ENCODE results near the gene SP2. TPM values are rescaled to one million over a fixed set of nuclear protein-coding genes. Genes with fewer than 3 reads are reported as not detected.

SP2 gene
- 17.9 TPM for polyA plus RNA-seq
- long read RNA-seq, donor 1, partial matches to known transcripts, result 0 of 3 reads
- long read RNA-seq, donor 1, other reads (novel, unspliced or antisense), result 0 of 3 reads
- long read RNA-seq, donor 2, partial matches to known transcripts, result 0 of 2 reads
- long read RNA-seq, donor 2, other reads (novel, unspliced or antisense), result 0 of 2 reads
- long read RNA-seq, donor 3, result 0 reads
- long read RNA-seq, donor 4, result 0 reads
- long read RNA-seq, donor 5, partial matches to known transcripts, result 0 of 2 reads
- long read RNA-seq, donor 5, other reads (novel, unspliced or antisense), result 0 of 2 reads
- long read RNA-seq, donor 6, partial matches to known transcripts, result 26 of 27 reads
- long read RNA-seq, donor 6, other reads (novel, unspliced or antisense), result 0 of 27 reads
- long read RNA-seq, donor 7, result 0 reads
- long read RNA-seq, donor 8, partial matches to known transcripts, result 8 of 11 reads
- long read RNA-seq, donor 8, other reads (novel, unspliced or antisense), result 0 of 11 reads
- long read RNA-seq, donor 9, partial matches to known transcripts, result 0 of 1 reads
- long read RNA-seq, donor 9, other reads (novel, unspliced or antisense), result 0 of 1 reads
- long read RNA-seq, donor 10, partial matches to known transcripts, result 0 of 1 reads
- long read RNA-seq, donor 10, other reads (novel, unspliced or antisense), result 0 of 1 reads
- long read RNA-seq, donor 11, partial matches to known transcripts, result 7 of 10 reads
- long read RNA-seq, donor 11, other reads (novel, unspliced or antisense), result 0 of 10 reads

DNA sequence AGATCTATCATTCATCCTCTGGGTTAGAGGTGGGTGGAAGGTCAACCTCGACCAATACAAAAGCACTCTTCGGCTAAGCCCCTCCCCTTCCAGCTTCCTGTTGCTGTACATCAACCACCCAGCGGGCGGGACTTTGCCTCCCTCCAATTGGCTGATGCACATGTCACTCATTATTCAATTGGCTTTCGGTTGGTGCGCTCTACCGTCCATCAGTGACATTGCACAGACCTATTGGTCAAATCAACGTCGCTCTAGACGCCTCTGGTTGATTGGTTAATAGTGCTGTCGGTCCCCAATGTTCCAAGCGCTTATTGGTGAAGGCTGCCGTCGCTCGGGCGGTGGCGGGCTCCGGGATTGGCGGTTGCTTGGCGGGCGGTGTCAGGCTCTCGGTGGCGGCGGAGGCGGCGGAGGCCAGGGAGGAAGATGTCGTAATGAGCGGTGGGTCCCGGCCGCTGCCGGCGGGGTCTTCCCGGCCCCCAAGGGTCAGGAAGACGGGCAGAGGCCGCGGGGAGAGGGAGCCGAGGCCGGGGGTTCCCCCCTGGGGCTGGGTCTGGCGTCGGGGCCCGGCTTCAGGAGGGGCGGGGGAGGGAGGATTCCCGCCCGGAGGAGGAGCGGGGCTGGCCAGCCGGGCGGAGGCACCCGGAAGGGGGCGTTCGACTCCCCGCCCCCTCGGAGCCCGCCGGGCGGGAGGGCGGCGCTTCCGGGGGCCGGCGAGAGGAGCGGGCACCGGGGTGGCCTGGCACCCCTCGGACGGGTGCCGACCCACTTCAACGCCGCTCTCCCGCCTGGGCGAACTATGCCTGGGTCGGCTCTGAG lies at the start of gene SP2:
SP2 (plus strand) TSS at position 381 of the 816 bp plus-strand sequence; CDS start at position 432, 51 bp downstream.
- peaks cover 3% of the 10 kb centered on the region for H3K4me1 ChIP-seq (ENCODE audit: control insufficient read depth, insufficient read depth, low read length)
- H3K36me3 ChIP-seq (ENCODE audit: control insufficient read depth, insufficient read depth, low read length), result peaks cover 12% of the 10 kb centered on the region
- peak within 1 kb of the TSS; percentile 96 for H3K4me3 ChIP-seq (ENCODE audit: low read length)
- H3K27me3 ChIP-seq (ENCODE audit: control insufficient read depth, insufficient read depth, low read length), result no peaks in the 10 kb centered on the region
- DNase-seq, result peak; percentile 100
- H3K9me3 ChIP-seq (ENCODE audit: control insufficient read depth, low read depth, low read length), result no peaks in the 10 kb centered on the region
- H3K27ac ChIP-seq (ENCODE audit: low read length), result peak within 1 kb of the TSS; percentile 93
- no CpG with 5 or more reads among the region's 70 CpGs for WGBS (ENCODE audit: insufficient coverage, low lambda C conversion rate)

- peaks cover 54% of the 10 kb centered on the region for H3K27me3 ChIP-seq (ENCODE audit: control insufficient read depth, insufficient read depth, low read length)
Measured at GRCh38 chr17:47846716-47847340, 49.2 kb upstream of the SP2 start.

DNA sequence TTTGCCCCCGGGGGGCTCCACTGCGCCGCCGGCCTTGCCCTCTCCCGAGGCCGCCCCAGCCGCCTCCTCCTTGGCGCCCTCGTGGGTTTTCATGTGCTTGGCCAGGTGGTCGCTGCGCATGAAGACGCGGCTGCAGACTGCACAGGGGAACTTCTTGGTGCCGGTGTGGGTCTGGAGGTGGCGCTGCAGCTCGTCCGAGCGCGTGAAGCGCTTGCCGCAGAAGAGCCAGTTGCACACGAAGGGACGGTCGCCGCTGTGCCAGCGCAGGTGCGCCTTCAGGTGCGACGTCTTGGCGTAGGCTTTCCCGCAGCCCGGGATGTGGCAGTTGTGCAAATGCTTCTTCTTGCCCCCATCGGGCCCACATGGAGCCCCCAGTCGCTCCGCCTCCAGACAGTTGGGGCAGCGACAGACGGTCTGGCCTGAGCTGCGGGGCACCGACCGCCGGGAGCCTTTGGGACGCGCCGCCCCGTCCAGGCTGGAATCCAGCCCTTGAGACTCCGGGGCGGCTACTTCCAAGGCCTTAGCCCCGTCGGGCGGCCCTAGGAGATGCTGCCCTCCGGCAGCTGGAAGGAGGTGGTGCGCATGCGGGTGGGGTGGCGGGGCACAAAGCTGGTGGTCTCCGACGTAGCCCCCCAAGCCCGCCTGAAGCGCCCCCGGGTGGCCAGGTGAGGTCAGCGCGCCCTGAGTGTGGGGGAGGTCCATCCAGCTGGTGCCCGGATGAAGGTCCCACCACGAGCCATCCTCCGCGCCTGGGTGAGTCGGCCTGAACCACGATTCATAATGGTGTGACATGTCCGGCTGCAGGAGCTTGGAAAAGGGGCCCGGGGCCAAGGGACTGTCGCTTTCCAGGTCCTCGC lies 48.5 kb upstream of the SP2 start:
- H3K27me3 ChIP-seq (ENCODE audit: control insufficient read depth, insufficient read depth, low read length), result peaks cover 61% of the 10 kb centered on the region
- H3K9me3 ChIP-seq (ENCODE audit: control insufficient read depth, low read depth, low read length), result peaks cover 3% of the 10 kb centered on the region
- no peak overlapping the region for H3K27ac ChIP-seq (ENCODE audit: low read length)
- peaks cover 35% of the 10 kb centered on the region for H3K4me1 ChIP-seq (ENCODE audit: control insufficient read depth, insufficient read depth, low read length)
- H3K36me3 ChIP-seq (ENCODE audit: control insufficient read depth, insufficient read depth, low read length), result no peaks in the 10 kb centered on the region
- DNase-seq, result no peak
- no CpG with 5 or more reads among the region's 71 CpGs for WGBS (ENCODE audit: insufficient coverage, low lambda C conversion rate)
- no peak overlapping the region for H3K4me3 ChIP-seq (ENCODE audit: low read length)

More at GRCh38 chr17:47846716-47847340, 49.2 kb upstream of the SP2 start:
- no peak for DNase-seq
- no peaks in the 10 kb centered on the region for H3K36me3 ChIP-seq (ENCODE audit: control insufficient read depth, insufficient read depth, low read length)
- no peak overlapping the region for H3K27ac ChIP-seq (ENCODE audit: low read length)
- H3K4me3 ChIP-seq (ENCODE audit: low read length), result no peak overlapping the region
- no CpG with 5 or more reads among the region's 31 CpGs for WGBS (ENCODE audit: insufficient coverage, low lambda C conversion rate)
- H3K4me1 ChIP-seq (ENCODE audit: control insufficient read depth, insufficient read depth, low read length), result peaks cover 36% of the 10 kb centered on the region
- H3K9me3 ChIP-seq (ENCODE audit: control insufficient read depth, low read depth, low read length), result peaks cover 3% of the 10 kb centered on the region

DNA sequence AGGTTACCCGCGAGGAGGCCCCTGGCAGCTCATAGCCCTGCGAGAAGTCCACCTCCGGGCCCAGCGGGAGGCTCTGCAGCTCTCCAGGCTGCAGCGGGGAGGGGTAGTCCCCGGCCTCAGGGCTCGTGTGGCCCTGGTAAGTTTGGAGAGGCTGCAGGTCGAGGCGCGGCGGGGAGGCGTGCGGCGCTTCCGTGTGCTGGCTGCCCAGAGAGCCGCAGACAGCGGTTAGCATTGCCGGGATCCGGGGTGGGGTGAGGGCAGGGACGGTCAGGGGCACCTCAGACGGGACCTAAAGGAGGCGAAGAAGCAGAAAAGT lies 47.9 kb upstream of the SP2 start:
- no peak overlapping the region for H3K4me3 ChIP-seq (ENCODE audit: low read length)
- H3K4me1 ChIP-seq (ENCODE audit: control insufficient read depth, insufficient read depth, low read length), result peaks cover 31% of the 10 kb centered on the region
- no peaks in the 10 kb centered on the region for H3K36me3 ChIP-seq (ENCODE audit: control insufficient read depth, insufficient read depth, low read length)
- DNase-seq, result no peak
- peaks cover 3% of the 10 kb centered on the region for H3K9me3 ChIP-seq (ENCODE audit: control insufficient read depth, low read depth, low read length)
- no CpG with 5 or more reads among the region's 23 CpGs for WGBS (ENCODE audit: insufficient coverage, low lambda C conversion rate)
- no peak overlapping the region for H3K27ac ChIP-seq (ENCODE audit: low read length)
- H3K27me3 ChIP-seq (ENCODE audit: control insufficient read depth, insufficient read depth, low read length), result peaks cover 67% of the 10 kb centered on the region

GRCh38 chr17:47850373-47850691 lies 45.7 kb upstream of the SP2 start:
- no CpG with 5 or more reads among the region's 9 CpGs for WGBS (ENCODE audit: insufficient coverage, low lambda C conversion rate)
- peak overlapping the region; percentile 59 for H3K4me3 ChIP-seq (ENCODE audit: low read length)
- peaks cover 11% of the 10 kb centered on the region for H3K4me1 ChIP-seq (ENCODE audit: control insufficient read depth, insufficient read depth, low read length)
- H3K9me3 ChIP-seq (ENCODE audit: control insufficient read depth, low read depth, low read length), result peaks cover 3% of the 10 kb centered on the region
- no peak overlapping the region for H3K27ac ChIP-seq (ENCODE audit: low read length)
- peaks cover 87% of the 10 kb centered on the region for H3K27me3 ChIP-seq (ENCODE audit: control insufficient read depth, insufficient read depth, low read length)
- DNase-seq, result no peak
- H3K36me3 ChIP-seq (ENCODE audit: control insufficient read depth, insufficient read depth, low read length), result no peaks in the 10 kb centered on the region

DNA sequence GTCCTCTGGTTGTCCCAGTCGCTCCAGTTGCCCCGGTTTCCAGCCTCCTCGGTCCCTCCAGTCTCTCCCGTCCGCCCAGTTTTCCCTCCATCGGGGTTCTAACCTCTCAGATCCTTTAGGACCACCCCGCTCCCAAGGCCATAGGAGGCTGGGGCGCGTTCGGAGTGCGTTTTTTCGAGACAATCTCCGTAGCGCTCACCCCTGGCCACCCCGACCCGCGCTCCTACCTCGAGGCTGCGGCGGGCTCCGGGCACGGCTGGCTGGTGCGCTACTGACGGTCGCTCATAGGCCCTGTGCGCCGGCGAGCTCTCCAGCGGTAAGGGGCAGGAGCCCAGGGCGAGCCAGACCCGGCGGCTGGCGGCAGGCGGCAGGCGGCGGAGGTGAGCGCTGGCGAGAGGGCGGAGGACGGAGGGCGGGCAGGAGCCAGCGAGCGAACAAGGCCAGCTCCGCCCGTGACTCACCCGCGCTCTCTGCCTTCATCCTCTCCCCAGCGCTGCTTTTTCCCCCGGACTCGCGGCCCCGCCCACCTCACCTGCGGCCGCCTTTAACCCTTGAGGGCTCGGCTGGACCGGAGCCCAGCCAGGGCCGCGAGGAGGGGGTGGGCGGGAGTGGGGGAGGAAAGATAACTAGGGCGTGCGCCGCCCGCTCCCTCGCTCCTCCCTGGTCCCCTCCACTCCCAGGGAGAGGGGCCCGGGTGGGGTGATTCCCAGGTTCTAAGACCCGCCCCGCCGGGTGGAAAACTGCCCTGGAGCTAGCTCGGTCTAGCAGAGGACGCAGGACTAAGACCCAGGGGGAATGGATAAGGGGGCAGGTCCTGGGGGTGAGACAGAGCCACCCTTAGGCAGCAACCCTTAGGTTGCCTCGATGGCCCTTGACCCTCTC lies 45.1 kb upstream of the SP2 start, which contains the start of gene SP6:
SP6 (minus strand) TSS at position 472 of the 882 bp plus-strand sequence. CDS start 2,734 bp downstream, outside the sequence.
- DNase-seq, result peak; percentile 77 to 89
- peak within 1 kb of the TSS; percentile 20 for H3K27ac ChIP-seq (ENCODE audit: low read length)
- peaks cover 93% of the 10 kb centered on the region for H3K27me3 ChIP-seq (ENCODE audit: control insufficient read depth, insufficient read depth, low read length)
- no CpG with 5 or more reads among the region's 71 CpGs for WGBS (ENCODE audit: insufficient coverage, low lambda C conversion rate)
- peaks cover 11% of the 10 kb centered on the region for H3K4me1 ChIP-seq (ENCODE audit: control insufficient read depth, insufficient read depth, low read length)
- H3K36me3 ChIP-seq (ENCODE audit: control insufficient read depth, insufficient read depth, low read length), result no peaks in the 10 kb centered on the region
- peak within 1 kb of the TSS; percentile 59 for H3K4me3 ChIP-seq (ENCODE audit: low read length)
- H3K9me3 ChIP-seq (ENCODE audit: control insufficient read depth, low read depth, low read length), result peaks cover 3% of the 10 kb centered on the region

- H3K9me3 ChIP-seq (ENCODE audit: control insufficient read depth, low read depth, low read length), result peaks cover 3% of the 10 kb centered on the region
- H3K4me1 ChIP-seq (ENCODE audit: control insufficient read depth, insufficient read depth, low read length), result peaks cover 11% of the 10 kb centered on the region
- H3K4me3 ChIP-seq (ENCODE audit: low read length), result no peak overlapping the region
- DNase-seq, result no peak
- WGBS (ENCODE audit: insufficient coverage, low lambda C conversion rate), result no CpG with 5 or more reads among the region's 11 CpGs
- peaks cover 92% of the 10 kb centered on the region for H3K27me3 ChIP-seq (ENCODE audit: control insufficient read depth, insufficient read depth, low read length)
- no peaks in the 10 kb centered on the region for H3K36me3 ChIP-seq (ENCODE audit: control insufficient read depth, insufficient read depth, low read length)
- H3K27ac ChIP-seq (ENCODE audit: low read length), result no peak overlapping the region
Measured at GRCh38 chr17:47851764-47852112, 44.3 kb upstream of the SP2 start.

DNA sequence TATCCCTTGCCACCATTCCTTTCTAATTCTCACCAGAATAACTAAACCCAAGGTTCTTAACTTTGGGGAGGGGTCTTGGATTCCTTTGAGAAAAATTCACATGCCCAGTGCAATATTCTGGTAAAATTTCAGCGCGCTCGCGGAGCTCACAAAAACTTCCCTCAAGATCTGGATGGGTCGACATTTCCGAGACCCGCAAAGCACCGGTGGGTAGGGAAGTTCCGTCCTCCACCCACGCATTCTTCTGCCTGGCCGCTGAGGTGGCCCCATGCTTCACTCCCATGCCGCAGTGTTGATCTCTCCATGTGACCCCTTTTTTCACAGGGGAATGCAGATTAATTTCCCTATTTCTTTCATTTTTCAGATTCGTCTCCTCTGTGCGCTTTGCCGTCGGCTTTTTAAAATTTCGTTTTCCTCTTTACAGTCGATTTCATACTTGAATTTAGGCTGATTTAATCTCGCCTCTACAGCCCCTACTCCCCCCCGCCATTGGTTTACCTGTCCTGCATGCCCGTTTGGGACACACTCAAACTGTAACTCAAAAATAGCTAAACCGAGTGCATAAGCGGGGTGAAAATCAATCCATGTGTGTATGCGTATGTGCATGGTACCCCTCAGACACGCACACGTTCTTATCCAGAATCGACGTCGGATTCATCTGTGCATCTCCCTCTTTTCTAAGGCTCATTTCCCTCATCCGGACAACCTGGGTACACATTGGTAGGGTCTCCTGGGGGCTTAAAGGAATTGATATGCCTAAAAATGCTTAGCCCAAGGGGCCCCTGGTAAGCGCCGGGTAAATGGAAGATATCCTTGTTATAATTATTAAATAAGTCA lies 43.7 kb upstream of the SP2 start:
- peak in 1 of 2 donors; percentile 49 for DNase-seq
- no peak overlapping the region for H3K27ac ChIP-seq (ENCODE audit: low read length)
- WGBS (ENCODE audit: insufficient coverage, low lambda C conversion rate), result no CpG with 5 or more reads among the region's 32 CpGs
- no peak overlapping the region for H3K4me3 ChIP-seq (ENCODE audit: low read length)
- peaks cover 90% of the 10 kb centered on the region for H3K27me3 ChIP-seq (ENCODE audit: control insufficient read depth, insufficient read depth, low read length)
- H3K36me3 ChIP-seq (ENCODE audit: control insufficient read depth, insufficient read depth, low read length), result no peaks in the 10 kb centered on the region
- H3K9me3 ChIP-seq (ENCODE audit: control insufficient read depth, low read depth, low read length), result peaks cover 3% of the 10 kb centered on the region
- H3K4me1 ChIP-seq (ENCODE audit: control insufficient read depth, insufficient read depth, low read length), result peaks cover 11% of the 10 kb centered on the region
